ENCODE measurements around the gene ZNF460. TPM values are rescaled to one million over a fixed set of nuclear protein-coding genes. Genes with fewer than 3 reads are reported as not detected.

ZNF460 gene
- 12.3 and 15.7 TPM in 2 replicates for total RNA-seq

GRCh38 chr19:57280165-57280961 lies at the start of gene ZNF460:
TSS of gene ZNF460 (plus strand) at chr19:57280485. CDS start at chr19:57280807, 322 bp downstream.

GRCh38 chr19:57240311-57241090 lies 39.8 kb upstream of the ZNF460 start, which contains the start of gene ZNF805:
TSS of gene ZNF805 (plus strand) at chr19:57240632. CDS start at chr19:57240892, 260 bp downstream.

DNA sequence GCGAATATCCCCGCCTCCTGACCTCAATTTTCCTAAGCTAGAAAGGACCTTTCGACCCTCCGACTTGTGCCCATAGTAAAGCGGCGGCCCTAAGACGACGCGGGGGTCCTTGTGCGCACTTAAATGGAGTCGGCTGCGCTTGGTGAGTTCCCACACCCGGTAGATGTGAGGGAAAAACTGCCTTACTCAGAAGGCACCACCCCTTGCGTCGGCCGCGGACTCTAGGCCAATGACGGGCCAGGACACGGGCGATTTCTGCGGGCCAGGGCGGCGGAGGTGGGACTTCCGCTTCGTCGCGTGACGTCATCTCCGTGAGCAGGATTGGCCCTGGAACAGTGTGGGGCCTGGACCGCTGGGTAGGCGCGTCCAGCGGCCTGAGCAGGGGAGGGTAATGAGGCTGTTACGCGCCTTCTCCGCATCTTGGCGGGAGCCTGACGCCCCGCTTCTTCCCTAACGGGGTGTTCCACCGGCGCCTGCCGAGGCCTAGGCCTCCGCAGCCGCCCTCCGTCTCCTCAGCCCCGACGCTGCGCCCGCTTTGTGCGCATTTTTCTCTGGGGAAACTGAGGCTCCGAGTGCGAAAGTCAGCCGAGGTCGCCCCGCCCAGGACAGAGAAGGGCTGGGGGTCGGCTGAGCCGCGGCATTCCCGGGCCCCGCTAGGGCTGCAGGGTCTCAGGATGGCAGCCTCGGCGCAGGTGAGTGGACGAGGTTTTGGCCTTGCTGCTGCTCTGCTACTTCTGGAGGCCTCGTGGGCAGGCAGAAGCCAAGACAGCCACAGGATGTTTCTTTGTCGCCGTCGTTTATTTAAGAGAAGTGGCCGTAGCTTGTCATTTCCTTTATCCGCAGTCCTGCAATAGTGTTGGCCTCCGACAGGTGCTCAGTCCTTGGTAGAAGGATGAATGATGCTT lies 40.1 kb downstream of the ZNF460 start, which contains the start of gene ZNF543:
TSS of gene ZNF543 (plus strand) at position 293 of the 905 bp plus-strand sequence. CDS start at position 675, 382 bp downstream.

Other genes with a start within 250 kb of the ZNF460 start
- not detected in 2 replicates for gene USP29, start 160.5 kb upstream of the ZNF460 start, total RNA-seq
- gene ZIM3, start 135.3 kb upstream of the ZNF460 start, total RNA-seq, result not detected in 2 replicates
- gene DUXA, start 113.0 kb upstream of the ZNF460 start, total RNA-seq, result not detected in 2 replicates
- gene ZNF264, start 89.0 kb upstream of the ZNF460 start, total RNA-seq, result 19.5 and 20.9 TPM in 2 replicates
- gene AURKC, start 49.5 kb upstream of the ZNF460 start, total RNA-seq, result 0.15 and 1.6 TPM in 2 replicates
- gene ZNF805, start 39.9 kb upstream of the ZNF460 start, total RNA-seq, result 5.0 and 5.3 TPM in 2 replicates
- gene ZNF543, start 40.0 kb downstream of the ZNF460 start, total RNA-seq, result 3.6 and 4.7 TPM in 2 replicates
- 4.3 TPM in 2 replicates for gene ZNF304, start 70.8 kb downstream of the ZNF460 start, total RNA-seq
- gene TRAPPC2B, start 83.1 kb downstream of the ZNF460 start, total RNA-seq, result 21.3 and 23.6 TPM in 2 replicates
- gene ZNF547, start 83.1 kb downstream of the ZNF460 start, total RNA-seq, result 0.53 and 1.6 TPM in 2 replicates
- 5.0 and 6.9 TPM in 2 replicates for gene ZNF548, start 109.4 kb downstream of the ZNF460 start, total RNA-seq
- 3.2 and 3.5 TPM in 2 replicates for gene ZNF17, start 130.7 kb downstream of the ZNF460 start, total RNA-seq
- gene ZNF749, start 154.8 kb downstream of the ZNF460 start, total RNA-seq, result 3.1 and 11.3 TPM in 2 replicates
- not detected in 2 replicates for gene VN1R1, start 176.7 kb downstream of the ZNF460 start, total RNA-seq
- gene ZNF772, start 197.1 kb downstream of the ZNF460 start, total RNA-seq, result 10.5 and 15.0 TPM in 2 replicates
- 4.2 and 9.5 TPM in 2 replicates for gene ZNF419, start 207.3 kb downstream of the ZNF460 start, total RNA-seq
- 1.7 and 5.9 TPM in 2 replicates for gene ZNF773, start 219.5 kb downstream of the ZNF460 start, total RNA-seq
- gene ZNF549, start 246.9 kb downstream of the ZNF460 start, total RNA-seq, result 0.93 and 1.6 TPM in 2 replicates